ENCODE data around the gene MAML1.

The MAML1 gene

GRCh38 chr5:179800071-179800695 lies 67.6 kb downstream of the MAML1 start:
- ATAC-seq: no peak

GRCh38 chr5:179800696-179801201 lies 68.1 kb downstream of the MAML1 start:
- no peak for ATAC-seq
- TF ChIP-seq ZC3H10 (CRISPR knock-in tag; IDR thresholded peaks at IDR 0.05): no peak
- no peak for TF ChIP-seq ZNF8 (CRISPR knock-in tag; IDR thresholded peaks at IDR 0.05)
- no peak for TF ChIP-seq RARB (CRISPR knock-in tag; IDR thresholded peaks at IDR 0.05)
- TF ChIP-seq ISL1 (CRISPR knock-in tag; IDR thresholded peaks at IDR 0.05): no peak
- no peak for TF ChIP-seq ZNF565 (CRISPR knock-in tag; conservative IDR thresholded peaks at IDR 0.05; ENCODE audit: low read depth)
- no peak for TF ChIP-seq ESRRG (CRISPR knock-in tag; IDR thresholded peaks at IDR 0.05)
- TF ChIP-seq CSRNP3 (CRISPR knock-in tag; IDR thresholded peaks at IDR 0.05): no peak
- TF ChIP-seq TOX (CRISPR knock-in tag; IDR thresholded peaks at IDR 0.05; ENCODE audit: borderline replicate concordance): no peak
- no peak for TF ChIP-seq POU6F1 (CRISPR knock-in tag; IDR thresholded peaks at IDR 0.05; ENCODE audit: borderline replicate concordance, low read depth)

More at GRCh38 chr5:179800071-179800695, 67.6 kb downstream of the MAML1 start:
- TF ChIP-seq PPARA (CRISPR knock-in tag; IDR thresholded peaks at IDR 0.05; ENCODE audit: borderline replicate concordance) (no peak), ZFP3 (CRISPR knock-in tag; IDR thresholded peaks at IDR 0.05) (no peak), CREB5 (CRISPR knock-in tag; IDR thresholded peaks at IDR 0.05; ENCODE audit: low read depth) (no peak), SNAI2 (CRISPR knock-in tag; IDR thresholded peaks at IDR 0.05) (no peak), TOX (CRISPR knock-in tag; IDR thresholded peaks at IDR 0.05; ENCODE audit: borderline replicate concordance) (no peak), ESRRG (CRISPR knock-in tag; IDR thresholded peaks at IDR 0.05) (no peak), POU6F1 (CRISPR knock-in tag; IDR thresholded peaks at IDR 0.05; ENCODE audit: borderline replicate concordance, low read depth) (no peak), CSDC2 (CRISPR knock-in tag; IDR thresholded peaks at IDR 0.05) (no peak), ZFP30 (CRISPR knock-in tag; IDR thresholded peaks at IDR 0.05) (no peak), ISL1 (CRISPR knock-in tag; IDR thresholded peaks at IDR 0.05) (no peak), PATZ1 (CRISPR knock-in tag; IDR thresholded peaks at IDR 0.05; ENCODE audit: borderline replicate concordance) (no peak), TSHZ2 (CRISPR knock-in tag; IDR thresholded peaks at IDR 0.05) (no peak), CSRNP3 (CRISPR knock-in tag; IDR thresholded peaks at IDR 0.05) (no peak), ARNTL (CRISPR knock-in tag; IDR thresholded peaks at IDR 0.05; ENCODE audit: borderline replicate concordance, low read depth) (no peak)

Data from SK-N-SH treated with all-trans-retinoic acid at 6 μM for 48 hours (cell line).